RWPE1 (cell line): ENCODE measurements around the gene KLHL28.

Experiments used
- CTCF ChIA-PET: fragments of 350-600 bp; sonication (Branson Sonifier 250); formaldehyde crosslinking; extraction: SDS; loops from one replicate; lab custom pipeline; 2021; lab: Yijun Ruan, JAX
- POLR2A ChIA-PET: fragments of 400-600 bp; formaldehyde crosslinking; extraction: SDS; loops from one replicate; lab custom pipeline; 2020; ENCODE audit warnings: antibody characterized with exemption; ENCODE audit not compliant: low non-redundant PET; lab: Yijun Ruan, JAX
- DNase-seq: peaks from one replicate; pipeline ENCODE4 v3.0.0; 2012; ENCODE audit warnings: low spot score
- H3K27ac ChIP-seq: fragments of 450-650 bp; 2 replicates; pipeline ENCODE4 v1.5.1; 2017
- TF ChIP-seq, protein P1 (sequence below): fragments of 450-650 bp; conservative IDR thresholded peaks from 2 replicates; pipeline ENCODE4 v1.5.1; 2017; ENCODE audit warnings: low read depth, mild to moderate bottlenecking

The KLHL28 gene

DNA sequence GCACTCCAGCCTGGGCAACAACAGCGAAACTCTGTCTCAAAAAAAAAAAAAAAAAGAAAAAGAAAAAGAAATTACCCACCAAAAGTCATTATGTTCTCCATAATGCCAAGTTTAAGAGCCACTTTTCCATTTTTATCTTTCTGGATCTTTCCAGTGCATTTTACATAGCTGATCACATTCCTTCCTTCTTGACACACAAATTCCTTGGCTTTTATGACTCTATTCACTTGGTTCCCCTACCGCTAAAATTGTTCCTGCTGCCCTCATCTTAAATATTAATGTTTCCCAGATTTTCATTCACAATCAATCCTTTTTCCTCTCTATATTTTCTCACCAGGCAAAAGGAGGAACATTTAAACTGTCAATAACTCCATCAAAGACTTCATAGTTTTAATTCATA, 20.2 kb downstream of the KLHL28 start:
- no peak overlapping the region for H3K27ac ChIP-seq
- DNase-seq: no peak
- TF ChIP-seq, protein P1, sequence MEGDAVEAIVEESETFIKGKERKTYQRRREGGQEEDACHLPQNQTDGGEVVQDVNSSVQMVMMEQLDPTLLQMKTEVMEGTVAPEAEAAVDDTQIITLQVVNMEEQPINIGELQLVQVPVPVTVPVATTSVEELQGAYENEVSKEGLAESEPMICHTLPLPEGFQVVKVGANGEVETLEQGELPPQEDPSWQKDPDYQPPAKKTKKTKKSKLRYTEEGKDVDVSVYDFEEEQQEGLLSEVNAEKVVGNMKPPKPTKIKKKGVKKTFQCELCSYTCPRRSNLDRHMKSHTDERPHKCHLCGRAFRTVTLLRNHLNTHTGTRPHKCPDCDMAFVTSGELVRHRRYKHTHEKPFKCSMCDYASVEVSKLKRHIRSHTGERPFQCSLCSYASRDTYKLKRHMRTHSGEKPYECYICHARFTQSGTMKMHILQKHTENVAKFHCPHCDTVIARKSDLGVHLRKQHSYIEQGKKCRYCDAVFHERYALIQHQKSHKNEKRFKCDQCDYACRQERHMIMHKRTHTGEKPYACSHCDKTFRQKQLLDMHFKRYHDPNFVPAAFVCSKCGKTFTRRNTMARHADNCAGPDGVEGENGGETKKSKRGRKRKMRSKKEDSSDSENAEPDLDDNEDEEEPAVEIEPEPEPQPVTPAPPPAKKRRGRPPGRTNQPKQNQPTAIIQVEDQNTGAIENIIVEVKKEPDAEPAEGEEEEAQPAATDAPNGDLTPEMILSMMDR: no peak
- POLR2A ChIA-PET: interaction anchor here (0.7 kb wide), 1 partner anchor 187 kb away, joined by 7 read pairs; no protein-coding TSS in a partner anchor
- CTCF ChIA-PET: no interaction called here

DNA sequence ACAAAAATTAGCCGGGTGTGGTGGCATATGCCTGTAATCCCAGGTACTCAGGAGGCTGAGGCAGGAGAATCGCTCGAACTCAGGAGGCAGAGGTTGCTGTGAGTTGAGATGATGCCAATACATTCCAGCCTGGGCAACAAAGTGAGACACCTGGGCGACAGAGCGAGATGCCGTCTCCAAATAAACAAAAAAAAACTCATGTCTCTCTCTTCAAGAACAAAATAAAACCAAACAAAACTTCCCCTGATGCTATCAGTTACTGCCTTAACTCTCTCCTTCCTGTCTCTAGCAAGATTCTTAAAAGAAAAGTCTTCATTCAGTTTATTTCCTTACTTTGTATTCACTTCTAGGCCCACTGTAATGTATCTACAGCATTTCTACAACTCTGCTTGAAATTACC, 20.8 kb downstream of the KLHL28 start:
- no peak for DNase-seq
- TF ChIP-seq, protein P1: no peak
- no peak overlapping the region for H3K27ac ChIP-seq
- ChIA-PET POLR2A (interaction anchor here (0.7 kb wide), 1 partner anchor 188 kb away, joined by 7 read pairs; no protein-coding TSS in a partner anchor), CTCF (no interaction called here)

DNA sequence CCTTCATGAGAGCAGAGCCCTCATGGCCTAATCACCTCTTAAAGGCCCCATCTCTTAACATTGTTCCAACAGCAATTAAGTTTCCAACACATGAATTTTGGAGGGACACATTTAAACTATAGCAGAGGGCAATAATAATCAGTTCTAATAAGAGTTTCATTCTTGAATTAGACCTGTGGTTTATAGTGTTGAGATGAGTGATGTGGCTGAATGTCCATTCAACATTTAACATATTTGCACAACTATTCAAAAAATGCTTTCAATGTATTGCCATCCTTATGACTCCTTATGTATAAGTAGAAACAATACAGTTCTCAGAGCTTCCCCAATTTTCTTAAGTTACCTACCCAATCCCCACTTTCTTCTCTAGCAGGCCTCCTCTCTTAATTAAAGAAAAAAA, 21.5 kb downstream of the KLHL28 start:
- no peak for DNase-seq
- no peak overlapping the region for H3K27ac ChIP-seq
- ChIA-PET POLR2A (no interaction called here), CTCF (no interaction called here)
- TF ChIP-seq, protein P1: no peak

DNA sequence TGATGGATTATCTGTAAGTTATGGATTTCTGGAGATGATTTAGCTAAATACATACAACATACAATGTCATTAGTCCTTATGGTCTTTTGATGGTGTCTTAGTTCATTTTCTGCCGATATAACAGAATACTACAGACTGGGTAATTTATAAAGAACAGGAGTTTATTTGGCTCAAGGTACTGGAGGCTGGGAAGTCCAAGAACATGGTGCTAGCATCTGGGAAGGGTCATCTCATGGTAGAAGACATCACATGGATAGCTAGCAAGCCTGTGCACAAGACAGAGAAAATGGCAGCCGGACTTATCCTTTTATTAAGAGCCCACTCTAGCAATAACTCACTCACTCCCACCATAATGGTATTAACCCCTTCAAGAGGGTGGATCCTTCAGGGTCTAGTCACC, 24.2 kb downstream of the KLHL28 start:
- no peak overlapping the region for H3K27ac ChIP-seq
- ChIA-PET POLR2A (no interaction called here), CTCF (interaction anchor here (0.6 kb wide), 1 partner anchor 23 kb away, joined by 5 read pairs; no protein-coding TSS in a partner anchor)
- no peak for DNase-seq
- TF ChIP-seq, protein P1: no peak

DNA sequence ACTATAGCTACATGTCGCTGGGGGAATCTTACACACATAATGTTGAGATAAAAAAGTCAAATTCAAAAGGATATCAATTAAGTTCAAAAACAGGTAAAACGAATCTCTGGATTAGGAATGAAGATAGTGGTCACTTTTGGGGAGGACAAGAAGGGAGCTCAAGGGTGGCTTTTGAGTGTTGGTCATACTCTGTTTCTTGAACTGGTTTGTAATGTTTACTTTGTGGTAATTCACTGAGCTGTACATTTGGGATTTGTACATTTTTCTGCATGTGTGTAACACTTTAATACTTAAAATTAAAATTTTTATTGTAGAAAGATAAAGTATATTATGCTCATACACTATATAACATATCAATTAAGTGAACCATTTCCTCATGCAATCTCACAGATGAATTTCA, 26.6 kb downstream of the KLHL28 start:
- ChIA-PET CTCF (no interaction called here), POLR2A (no interaction called here)
- no peak overlapping the region for H3K27ac ChIP-seq
- TF ChIP-seq, protein P1: no peak
- DNase-seq: no peak

DNA sequence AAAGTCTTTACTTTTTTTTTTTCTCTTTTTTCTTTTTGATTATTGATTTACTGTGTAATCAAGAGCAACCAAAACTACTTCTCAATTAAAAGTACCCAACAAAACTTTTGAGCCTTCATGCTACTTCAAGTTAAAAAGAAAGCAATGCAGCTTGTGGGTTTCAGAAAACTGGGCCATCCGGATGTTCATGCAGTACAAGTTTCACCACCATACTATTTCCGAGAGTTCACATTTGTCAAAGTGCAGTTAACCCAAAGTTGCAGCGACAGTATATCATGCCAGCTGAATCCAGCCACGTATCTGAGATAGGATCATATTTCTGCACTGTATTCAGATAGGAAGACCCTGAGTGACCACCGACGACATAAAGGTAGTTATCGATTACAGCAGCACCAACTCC, 33.0 kb downstream of the KLHL28 start:
- CTCF ChIA-PET: no interaction called here
- POLR2A ChIA-PET: no interaction called here
- H3K27ac ChIP-seq: no peak overlapping the region
- no peak for DNase-seq
- TF ChIP-seq, protein P1: no peak
